HG02840 (cell line): ENCODE data around the gene DSN1.
A peak's percentile ranks its signal among the peaks of the same experiment; 100 is the strongest.
"Not testable (repeated sequence)": the region's sequence is repeated elsewhere in the genome, so short reads cannot be mapped to it uniquely, and the experiment has no call there.

Source experiments
- ATAC-seq: cut with Tn5 transposase; IDR thresholded peaks from one replicate; pipeline ENCODE4 v1.9.1; 2021; ENCODE audit warnings: mild to moderate bottlenecking, moderate library complexity, moderate number of reproducible peaks; ENCODE audit not compliant: unreplicated experiment, low FRiP score

Gene DSN1, protein sequence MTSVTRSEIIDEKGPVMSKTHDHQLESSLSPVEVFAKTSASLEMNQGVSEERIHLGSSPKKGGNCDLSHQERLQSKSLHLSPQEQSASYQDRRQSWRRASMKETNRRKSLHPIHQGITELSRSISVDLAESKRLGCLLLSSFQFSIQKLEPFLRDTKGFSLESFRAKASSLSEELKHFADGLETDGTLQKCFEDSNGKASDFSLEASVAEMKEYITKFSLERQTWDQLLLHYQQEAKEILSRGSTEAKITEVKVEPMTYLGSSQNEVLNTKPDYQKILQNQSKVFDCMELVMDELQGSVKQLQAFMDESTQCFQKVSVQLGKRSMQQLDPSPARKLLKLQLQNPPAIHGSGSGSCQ

DNA sequence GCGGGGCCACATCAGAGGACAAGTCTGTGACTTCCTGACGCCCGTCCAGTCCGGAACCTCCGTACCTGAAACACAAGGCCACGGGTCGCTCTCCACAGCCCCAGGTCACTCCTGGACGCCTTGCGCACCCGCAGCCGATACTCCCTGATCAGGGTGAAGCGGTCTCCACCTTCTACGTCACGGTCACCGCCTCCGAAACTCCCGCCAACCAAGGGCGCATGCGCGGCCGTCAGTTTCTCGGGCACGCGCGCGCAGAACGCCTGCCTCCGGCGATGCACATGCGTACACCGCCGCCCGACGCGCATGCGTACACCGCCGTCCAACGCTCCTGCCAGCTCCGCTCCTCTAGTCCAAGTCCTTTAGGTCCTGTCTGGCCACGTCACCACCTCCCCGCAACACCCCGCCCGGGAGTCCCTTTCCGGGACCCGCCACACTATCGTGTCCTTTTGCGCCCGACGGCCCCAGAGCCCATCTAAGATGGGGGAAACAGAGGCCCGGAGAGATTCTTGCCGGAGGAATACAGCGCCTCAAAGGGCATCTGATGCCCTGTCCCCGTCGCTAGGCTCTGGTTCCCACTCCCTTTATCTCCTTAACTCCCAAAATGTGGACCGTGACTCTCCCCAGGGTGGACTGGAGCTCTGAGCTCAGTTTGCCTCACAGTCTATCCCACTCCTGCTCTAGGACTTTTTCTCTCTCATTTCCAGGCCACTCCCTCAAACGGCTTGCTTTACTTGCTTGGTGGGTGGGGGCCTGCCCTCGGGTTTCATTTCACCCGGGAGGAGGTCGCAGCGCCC is at the start of gene DSN1:
Gene DSN1 (minus strand): TSS at position 167 of the 794 bp plus-strand sequence. CDS start 2,305 bp downstream, outside the sequence.
- ATAC-seq, result peak; percentile 77

DNA sequence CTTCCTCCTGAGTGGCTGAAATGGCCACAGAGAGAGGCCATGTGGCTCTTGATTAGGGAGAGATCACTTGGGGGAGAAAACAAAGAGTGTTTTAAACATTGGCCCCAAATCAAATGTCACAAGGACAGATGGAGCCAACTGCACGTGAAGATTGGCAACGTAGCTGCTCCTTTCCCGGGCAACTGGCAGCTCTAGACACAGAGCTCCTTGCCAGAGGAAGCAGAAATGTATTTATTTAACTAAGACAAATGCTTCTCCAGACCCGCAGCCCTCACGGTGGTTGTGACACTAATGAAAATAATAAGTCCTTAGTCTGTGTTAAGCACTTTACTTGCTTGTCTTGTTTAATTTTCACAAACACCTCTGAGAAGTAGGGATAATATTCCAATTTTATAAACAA is 49.6 kb upstream of the DSN1 start:
- no peak for ATAC-seq

DNA sequence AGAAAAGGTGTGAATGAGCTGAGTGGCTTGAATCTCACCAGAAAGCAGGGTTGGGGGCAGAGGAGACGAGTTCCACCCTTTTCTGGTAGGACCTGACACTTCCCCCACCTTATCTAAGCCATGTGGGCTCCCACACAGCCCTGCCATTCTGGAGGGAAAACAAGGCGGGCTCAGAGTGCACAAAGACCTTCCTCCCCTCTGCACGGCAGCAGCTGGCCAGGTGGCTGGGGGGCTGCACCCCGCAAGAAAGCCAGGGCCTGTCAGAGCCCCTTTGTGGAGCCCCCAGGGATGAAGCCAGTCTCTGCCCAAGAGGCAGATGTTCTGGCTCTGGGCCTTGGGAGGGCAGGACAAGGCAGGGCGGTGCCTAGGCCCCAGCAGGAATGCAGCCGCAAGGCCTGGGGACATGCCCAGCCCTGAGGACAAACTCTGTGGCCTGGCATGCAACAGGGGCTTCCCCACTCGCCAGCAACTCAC is 48.4 kb upstream of the DSN1 start:
- no peak for ATAC-seq

DNA sequence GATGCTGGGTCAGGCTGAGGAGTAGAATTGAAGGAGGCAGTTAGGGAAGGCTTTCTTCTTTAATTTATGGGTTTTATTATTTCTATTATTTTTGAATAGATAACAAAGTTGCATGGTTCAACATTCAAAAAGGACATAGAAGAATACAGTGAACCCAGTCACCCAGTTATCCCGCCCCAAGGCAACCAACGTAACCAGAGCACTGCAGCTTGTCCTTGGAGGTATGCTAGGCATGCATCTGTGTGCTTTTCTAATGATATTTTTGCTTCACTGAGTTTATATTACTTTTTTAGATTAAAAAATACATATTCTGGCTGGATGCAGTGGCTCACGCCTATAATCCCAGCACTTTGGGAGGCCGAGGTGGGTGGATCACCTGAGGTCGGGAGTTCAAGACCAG is 47.4 kb upstream of the DSN1 start:
- ATAC-seq, result no peak

DNA sequence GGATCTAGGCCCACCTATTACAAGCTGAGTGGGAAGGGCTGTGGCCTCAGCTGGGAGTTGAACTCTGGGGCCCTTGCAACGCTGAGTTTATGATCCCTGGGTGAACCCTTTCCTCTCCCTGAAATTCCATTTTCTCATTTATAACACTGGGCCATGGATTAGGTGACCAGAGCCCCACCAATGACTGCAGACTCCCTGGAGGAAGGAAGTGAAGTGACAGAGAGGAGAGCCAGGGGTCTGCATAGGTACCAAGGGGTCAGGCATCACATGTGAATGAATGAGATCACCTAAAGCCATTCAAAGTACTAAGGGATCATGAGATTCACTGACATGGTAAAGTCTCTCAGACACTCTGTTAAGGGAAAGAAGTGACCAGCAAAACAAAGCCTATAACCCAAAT is 46.5 kb upstream of the DSN1 start:
- ATAC-seq, result no peak

DNA sequence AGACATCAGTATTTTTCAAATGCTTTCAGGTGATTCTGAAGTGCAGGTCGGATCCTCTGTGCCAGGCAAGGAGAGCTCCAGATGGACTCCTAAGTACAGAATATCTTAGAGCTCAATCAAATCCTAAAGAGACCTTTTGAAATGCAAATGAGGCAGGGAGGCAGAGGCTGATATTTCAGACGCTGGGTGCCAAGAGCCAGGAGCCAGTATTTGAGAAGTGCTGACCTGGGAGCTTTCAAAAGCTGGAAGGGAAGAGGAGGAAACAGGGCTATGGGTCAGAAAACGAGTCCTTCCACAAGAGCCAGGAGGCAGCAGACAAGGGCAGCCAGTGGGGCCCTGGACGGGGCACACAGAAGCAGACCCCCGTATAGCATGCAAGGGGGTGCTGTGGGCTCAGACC is 46.1 kb upstream of the DSN1 start:
- no peak for ATAC-seq

DNA sequence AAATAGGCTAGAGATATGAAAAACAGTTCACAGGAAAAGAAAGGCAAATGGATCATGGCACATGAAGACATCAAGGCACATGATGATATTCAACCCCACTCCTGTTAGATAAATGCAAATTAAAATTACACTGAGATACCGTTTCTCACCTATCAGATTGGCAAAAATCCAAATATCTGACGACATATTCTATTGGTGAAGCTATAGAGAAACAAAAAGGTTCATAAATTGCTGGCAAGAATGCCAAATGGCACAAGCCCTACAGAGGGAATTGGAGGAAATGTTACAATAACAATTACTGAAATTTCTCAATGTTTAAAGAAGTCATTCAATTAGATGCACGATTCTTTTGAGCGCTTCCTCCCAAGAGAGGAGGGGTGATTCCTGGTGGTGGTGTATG is 45.3 kb upstream of the DSN1 start:
- no peak for ATAC-seq

DNA sequence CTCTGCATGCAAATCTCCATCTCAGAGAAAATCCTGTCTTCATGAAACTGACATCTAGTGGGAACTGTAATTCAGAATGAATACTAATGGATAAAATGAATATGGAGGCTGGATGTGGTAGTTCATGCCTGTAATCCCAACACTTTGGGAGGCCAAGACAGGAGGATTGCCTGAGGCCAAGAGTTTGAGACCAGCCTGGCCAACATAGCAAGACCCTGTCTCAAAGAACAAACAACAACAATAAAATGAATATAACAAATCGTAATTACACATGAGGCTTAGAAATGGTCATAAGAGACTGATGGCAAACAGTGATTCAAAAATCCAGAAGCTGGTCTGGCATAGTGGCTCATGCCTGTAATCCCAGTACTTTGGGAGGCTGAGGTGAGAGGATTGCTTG is 44.6 kb upstream of the DSN1 start:
- no peak for ATAC-seq

DNA sequence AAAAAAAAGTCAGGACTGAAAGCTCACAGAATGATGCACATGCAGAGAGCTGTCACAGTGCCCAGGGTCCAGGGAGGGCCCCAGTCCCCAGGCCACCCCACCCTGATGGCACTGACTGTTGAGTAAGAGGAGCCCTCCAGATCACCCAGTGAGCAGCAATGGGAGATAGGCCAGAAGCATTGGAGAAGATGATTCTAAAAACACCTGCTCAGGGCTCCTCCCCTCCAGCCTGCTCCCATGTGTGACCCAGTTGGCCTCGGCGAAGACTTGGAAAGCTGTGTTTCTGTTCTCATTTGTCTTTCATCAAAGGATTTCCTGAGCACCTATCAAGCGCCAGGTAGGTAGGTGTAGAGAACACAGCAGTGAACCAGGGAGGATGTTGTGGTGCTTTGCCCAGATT is 43.9 kb upstream of the DSN1 start:
- no peak for ATAC-seq

DNA sequence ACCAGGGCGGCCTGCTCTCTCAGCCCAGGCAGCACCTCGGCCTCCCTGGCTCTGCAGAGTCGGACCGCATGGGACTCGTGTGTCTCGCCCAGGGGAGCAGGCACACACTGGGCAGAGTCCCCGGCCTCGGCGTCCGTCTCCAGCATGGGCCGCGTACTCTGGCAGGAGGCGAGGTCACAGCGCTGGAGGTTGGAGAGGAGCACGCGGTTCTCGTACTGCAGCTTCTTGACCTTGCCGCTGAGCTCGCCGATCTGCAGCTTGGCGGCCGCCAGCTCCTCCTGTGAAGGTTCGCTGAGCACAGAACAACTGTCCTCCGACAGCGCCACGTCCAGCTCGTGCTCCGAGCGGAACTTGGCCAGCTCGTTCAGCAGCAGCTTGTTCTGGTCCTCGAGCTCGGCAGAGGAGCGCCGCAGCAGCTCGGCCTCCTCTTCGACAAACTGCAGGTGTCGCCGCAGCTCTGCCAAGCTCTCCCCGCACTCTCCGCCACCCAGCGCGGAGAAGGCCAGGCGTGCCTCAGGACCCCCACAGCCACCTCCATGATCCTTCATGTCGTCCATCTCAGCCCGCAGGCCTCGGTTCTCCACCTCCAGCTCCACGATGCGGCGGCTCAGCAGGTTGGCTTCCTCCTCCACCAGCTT is 42.0 kb upstream of the DSN1 start:
- ATAC-seq, result no peak

DNA sequence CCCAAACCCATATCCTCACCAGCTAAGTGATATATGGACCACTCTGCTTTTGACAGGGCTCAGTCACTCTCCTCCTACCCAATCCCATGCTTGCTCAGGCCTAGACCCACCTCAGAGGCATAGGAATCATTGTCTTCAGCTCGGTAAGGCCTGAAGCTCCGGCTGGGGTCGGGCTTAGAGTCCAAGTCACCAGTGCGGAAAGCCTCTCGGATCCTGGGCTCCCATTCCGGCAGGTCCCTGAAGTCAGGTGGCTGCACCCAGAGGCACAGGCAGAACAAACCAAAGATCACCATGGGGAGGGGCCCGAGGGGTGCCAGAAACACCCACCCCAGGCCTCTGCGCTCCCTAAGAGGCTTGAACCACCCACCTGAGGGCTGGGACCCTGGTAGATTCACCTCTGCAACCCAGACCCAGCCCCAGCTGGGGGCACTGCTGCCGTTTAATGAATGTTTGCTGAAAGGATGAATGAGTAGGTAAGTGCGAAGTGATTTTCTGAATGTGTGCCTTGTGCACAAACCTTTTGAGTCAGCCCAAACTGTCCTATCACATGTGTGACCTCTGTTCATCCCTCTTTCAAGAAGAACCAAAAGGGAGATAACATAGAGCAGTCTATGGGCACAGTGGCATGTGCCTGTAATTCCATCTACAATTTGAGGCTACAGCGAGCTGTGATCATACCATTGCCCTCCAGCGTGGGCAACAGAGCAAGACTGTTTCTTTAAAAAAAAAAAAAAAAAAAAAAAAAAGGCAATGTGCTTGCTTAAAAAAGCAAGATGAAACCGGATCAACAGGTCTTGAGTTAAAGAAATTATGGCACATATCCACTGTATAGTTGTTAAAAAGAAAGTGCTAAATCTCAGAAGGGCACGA is 39.3 kb upstream of the DSN1 start:
- no peak for ATAC-seq

DNA sequence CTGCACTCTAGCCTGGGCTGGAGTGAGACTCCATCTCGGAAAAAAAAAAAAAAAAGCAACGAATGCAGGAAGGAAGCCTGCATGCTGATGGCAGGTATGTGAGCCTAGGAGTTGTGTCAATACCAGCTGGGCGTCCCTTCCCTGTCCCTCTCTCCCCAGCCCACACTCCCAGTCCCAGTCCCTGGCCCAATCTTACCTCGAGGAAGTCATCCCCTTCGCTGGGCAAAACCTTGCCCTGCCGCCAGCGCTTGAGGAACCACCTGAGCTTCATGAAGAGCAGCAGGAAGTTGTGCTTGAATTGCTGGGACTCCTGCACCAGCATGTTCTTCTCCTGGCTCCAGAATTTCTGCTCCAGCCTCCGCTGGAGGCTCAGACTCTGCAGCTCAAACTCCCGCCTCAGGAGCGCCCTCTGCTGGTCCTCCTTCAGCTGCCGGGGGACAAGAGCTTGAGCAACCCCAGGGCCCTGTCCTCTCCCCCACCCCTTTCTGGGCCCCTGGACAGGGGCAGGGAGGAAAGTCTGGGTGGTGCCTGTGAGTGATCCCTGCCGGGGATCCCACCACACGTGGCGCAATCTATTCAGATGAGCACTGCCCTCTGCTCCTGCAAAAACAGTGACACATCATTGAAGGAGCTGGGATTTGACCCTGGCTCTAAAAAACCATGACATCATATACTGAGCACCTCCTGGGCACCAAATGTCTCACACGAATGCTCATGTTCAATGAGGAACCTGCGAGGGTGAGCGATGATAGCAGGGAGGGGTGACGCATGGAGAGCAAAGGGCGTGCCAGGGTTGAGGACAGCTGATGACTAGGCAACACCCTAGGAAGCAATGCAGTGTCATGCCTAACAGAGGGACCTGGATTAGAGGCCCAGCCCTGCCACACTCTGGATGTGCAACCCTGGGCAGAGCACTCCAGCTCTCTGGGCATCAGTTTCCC is 35.0 kb upstream of the DSN1 start:
- no peak for ATAC-seq

DNA sequence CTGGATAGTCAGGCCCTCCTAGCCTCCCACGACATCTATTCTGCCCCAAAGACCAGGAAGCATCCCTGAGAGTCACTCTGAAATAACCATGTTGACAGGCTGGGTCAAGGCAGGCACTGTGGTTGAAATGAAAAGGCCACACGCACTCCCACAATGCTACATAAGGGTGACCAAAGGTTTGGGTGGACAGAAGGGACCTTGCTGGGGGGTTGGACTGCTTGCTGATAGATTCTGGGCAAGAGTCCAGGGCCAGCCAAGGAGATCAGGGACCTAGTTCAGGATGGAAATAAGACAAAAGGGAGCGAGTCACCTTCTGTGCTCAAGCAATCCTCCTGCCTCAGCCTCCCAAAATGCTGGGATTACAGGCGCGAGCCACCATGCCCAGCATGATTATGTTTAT is 32.5 kb upstream of the DSN1 start:
- ATAC-seq, result no peak

DNA sequence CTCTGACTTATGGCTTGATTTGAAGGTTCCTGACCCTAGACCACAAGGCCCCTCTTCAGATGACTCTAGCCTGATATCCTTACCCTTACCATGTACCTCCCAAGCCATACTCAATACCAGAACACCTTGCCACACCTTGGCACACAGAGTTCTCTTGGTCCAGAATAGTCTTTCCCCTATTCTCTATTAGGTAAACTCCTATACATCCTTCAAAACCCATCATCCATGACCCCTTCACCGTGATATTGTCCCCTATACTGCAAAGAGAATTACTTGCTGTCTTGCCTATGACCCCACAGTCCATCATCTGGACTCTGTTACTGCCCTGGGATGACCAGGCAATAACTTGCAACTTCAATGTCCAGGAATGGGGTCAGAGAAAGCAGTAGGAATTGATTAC is 31.8 kb upstream of the DSN1 start:
- ATAC-seq, result no peak

DNA sequence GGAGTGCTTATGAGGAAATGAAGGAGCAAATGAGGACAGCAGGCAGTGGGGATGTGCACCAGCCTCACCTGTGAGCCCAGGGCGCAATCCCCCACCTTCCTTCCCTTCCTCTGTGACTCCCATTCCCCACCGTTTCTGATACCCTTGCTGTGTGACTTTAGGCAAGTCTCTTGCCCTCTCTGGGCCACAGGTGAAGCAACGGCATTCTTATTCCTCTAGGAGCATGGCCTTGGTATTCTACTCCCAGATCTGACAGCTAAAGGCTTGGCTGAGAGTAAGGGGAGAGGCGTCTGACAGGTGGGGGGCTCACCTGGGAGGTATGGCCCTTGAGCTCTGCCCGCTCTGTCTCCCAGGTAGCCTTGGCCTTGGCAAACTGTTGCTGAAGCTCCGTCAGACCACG is 30.9 kb upstream of the DSN1 start:
- ATAC-seq, result no peak

DNA sequence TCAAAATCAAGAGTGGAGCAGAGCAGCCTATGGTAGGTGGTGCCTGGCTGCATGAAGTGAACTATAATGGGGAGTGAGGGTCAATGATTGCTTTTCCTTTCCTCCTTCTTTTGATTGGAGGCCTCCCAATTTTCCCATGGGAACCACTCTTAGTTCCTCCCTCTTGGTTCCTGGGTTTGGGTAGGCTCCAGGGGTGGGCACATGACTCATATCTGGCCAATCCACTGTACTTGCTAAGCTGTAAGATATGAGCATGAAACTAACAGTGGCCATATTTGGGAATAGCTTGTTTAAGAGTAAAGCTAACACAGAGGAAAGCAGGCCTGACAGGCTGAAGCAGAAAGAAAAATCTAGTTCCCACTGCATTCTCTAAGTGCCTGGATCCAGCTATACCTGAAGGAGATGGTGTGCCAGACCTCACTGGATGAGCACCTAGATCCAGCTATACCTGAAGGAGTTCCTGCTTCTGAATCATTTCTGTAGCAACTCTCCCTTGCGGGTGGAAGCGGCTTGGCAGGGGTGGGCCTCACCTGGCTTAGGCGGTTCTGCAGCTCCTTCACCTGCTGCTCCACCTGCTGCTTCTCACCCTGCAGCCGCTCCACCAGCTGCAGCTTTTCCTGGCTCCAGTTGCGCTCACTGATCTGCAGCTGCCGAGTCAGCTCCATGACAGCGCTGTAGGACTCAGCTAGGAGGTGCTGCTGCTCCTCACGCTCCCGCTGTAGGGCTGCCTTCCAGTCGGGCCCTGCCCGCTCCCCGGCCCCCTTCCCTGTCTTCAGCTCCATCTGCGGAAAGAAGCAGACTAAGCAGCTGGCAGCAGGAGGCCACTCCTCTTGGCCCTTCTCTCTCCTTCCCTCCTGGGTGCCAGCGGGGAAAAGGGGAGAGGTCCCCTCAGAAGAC is 29.0 kb upstream of the DSN1 start:
- no peak for ATAC-seq

DNA sequence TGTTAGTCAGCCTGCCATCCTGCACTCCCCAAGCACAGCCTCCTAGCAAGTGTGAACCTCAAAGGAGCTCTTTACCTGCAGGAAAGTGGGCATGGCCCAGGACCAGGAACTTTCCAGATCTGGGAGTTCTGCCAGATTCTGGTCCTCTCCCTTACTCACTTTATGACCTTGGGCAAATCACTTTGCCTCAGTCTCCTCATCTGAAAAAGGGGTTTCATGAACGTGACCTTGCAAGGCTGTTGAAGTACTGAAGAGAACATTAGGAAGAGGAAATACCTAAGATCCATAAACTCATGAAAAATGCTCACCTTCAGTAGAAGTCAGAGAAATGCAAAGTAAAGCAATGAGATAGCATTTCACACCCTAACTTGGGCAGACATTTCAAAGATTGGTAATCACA is 26.8 kb upstream of the DSN1 start:
- ATAC-seq, result no peak

DNA sequence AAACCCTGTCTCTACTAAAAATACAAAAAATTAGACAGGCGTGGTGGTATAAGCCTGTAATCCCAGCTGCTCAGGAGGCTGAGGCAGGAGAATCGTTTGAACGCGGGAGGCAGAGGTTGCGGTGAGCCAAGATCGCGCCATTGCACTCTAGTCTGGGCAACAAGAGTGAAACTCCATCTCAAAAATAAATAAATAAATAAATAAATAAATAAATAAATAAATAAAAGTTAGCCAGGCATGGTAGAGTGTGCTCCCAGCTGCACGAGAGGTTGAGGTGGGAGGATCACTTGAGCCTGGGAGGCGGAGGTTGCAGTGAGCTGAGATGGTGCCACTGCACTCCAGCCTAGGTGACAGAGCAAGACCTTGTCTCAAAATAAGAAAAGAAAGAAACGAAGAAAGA is 25.8 kb upstream of the DSN1 start:
- not testable (repeated sequence) for ATAC-seq
